HepG2 (cell line): ENCODE results near the gene FGF7. TPM values are rescaled to one million over a fixed set of nuclear protein-coding genes. Genes with fewer than 3 reads are reported as not detected.

Experiments used
- ATAC-seq: fragments of 200-7000 bp; cut with Tn5 transposase; 3 replicates; pipeline ENCODE4 v1.9.1; 2020; ENCODE audit warnings: mild to moderate bottlenecking, moderate library complexity
- BruUV-seq: library from RNA; stranded (reverse); fragments of 400-500 nt; replicated peaks from 2 replicates; lab custom pipeline; 2021; lab: Mats Ljungman, UMichigan
- CTCF ChIA-PET: fragments of 300-600 bp; formaldehyde crosslinking; extraction: SDS; loops from one replicate; lab custom pipeline; 2021; ENCODE audit warnings: low total read pairs, inconsistent platforms, low intra/inter-chr PET ratio; lab: Yijun Ruan, JAX
- POLR2A ChIA-PET: fragments of 350-600 bp; sonication (Branson Sonifier 250); formaldehyde crosslinking; loops from one replicate; lab custom pipeline; 2020; ENCODE audit warnings: antibody characterized with exemption, inconsistent platforms; lab: Yijun Ruan, JAX
- DNase-seq: peaks from one replicate; pipeline ENCODE4 v3.0.0-alpha.2; 2015; ENCODE audit warnings: low spot score
- FAIRE-seq: peaks from 3 replicates; lab custom pipeline; 2011; peaks lifted over from hg19 to GRCh38; lab: Jason Lieb, UNC
- H2AFZ ChIP-seq: one replicate; pipeline ENCODE4 v1.6.1; 2011; ENCODE audit warnings: low read length, inconsistent platforms
- H3K27ac ChIP-seq: fragments of 300-600 bp; 3 replicates; pipeline ENCODE4 v1.8.0; 2011; ENCODE audit warnings: mixed run types, mild to moderate bottlenecking, mixed read lengths, low read length, inconsistent platforms; ENCODE audit not compliant: insufficient read depth; ENCODE audit errors: extremely low read length
- H3K27me3 ChIP-seq, 2 experiments: fragments of 200-600 bp in 1 of 2; 2 replicates in 1 of 2; 3 replicates in 1 of 2; pipeline versions ENCODE4 v1.6.0 to v1.8.0; 2011; ENCODE audit warnings: low read length in 2 of 2, mild to moderate bottlenecking in 2 of 2, moderate library complexity in 2 of 2, inconsistent platforms in 1 of 2; ENCODE audit not compliant: insufficient read depth in 2 of 2, control insufficient read depth in 1 of 2
- H3K36me3 ChIP-seq, 2 experiments: fragments of 200-600 bp in 1 of 2; replicated peaks in 1 of 2; 2 replicates in 1 of 2; 3 replicates in 1 of 2; pipeline versions ENCODE4 v1.5.1 to v1.8.0; 2011; ENCODE audit warnings: low read length in 2 of 2, inconsistent platforms in 1 of 2; ENCODE audit not compliant: insufficient read depth in 2 of 2, control insufficient read depth in 1 of 2
- H3K4me1 ChIP-seq: 2 replicates; pipeline ENCODE4 v1.5.1; 2012; ENCODE audit warnings: low read length, inconsistent platforms; ENCODE audit not compliant: insufficient read depth
- H3K4me2 ChIP-seq: 2 replicates; pipeline ENCODE4 v1.6.0; 2011; ENCODE audit warnings: low read depth, low read length, inconsistent platforms
- H3K4me3 ChIP-seq, 3 experiments: fragments of 200-600 bp in 1 of 3; sonication (generic), shearing (Covaris generic) in 1 of 3; replicated peaks in 1 of 3; 2 replicates each; pipeline ENCODE4 v1.5.1; 2011 to 2016; ENCODE audit warnings: low read length in 3 of 3, inconsistent platforms in 2 of 3, low read depth in 2 of 3, mild to moderate bottlenecking in 2 of 3, control low read depth in 1 of 3, mixed read lengths in 1 of 3; ENCODE audit not compliant: insufficient read depth in 1 of 3
- H3K79me2 ChIP-seq: one replicate; pipeline ENCODE4 v1.6.1; 2011; ENCODE audit warnings: low read length, inconsistent platforms; ENCODE audit not compliant: insufficient read depth
- H3K9ac ChIP-seq: 2 replicates; pipeline ENCODE4 v1.6.0; 2011; ENCODE audit warnings: mild to moderate bottlenecking, low read depth, low read length, inconsistent platforms; ENCODE audit not compliant: insufficient read depth
- H3K9me3 ChIP-seq: 2 replicates; pipeline ENCODE4 v1.5.1; 2012; ENCODE audit warnings: mild to moderate bottlenecking, low read length
- H4K20me1 ChIP-seq: 2 replicates; pipeline ENCODE4 v1.6.0; 2011; ENCODE audit warnings: inconsistent platforms, mild to moderate bottlenecking, low read length, moderate library complexity; ENCODE audit not compliant: insufficient read depth
- BCL3 ChIP-seq: sonication (generic); formaldehyde crosslinking; IDR thresholded peaks from 2 replicates; pipeline ENCODE4 v1.5.1; 2020; ENCODE audit warnings: mild to moderate bottlenecking, missing genetic modification reagents, moderate library complexity
- HNF4A ChIP-seq: sonication (generic); formaldehyde crosslinking; IDR thresholded peaks from 2 replicates; pipeline ENCODE4 v1.4.0; 2020; ENCODE audit warnings: missing genetic modification reagents
- KDM3A ChIP-seq: IDR thresholded peaks from 2 replicates; pipeline ENCODE4 v1.6.1; 2018; ENCODE audit warnings: low read depth, missing compliant biosample characterization
- KLF15 ChIP-seq: sonication (generic); formaldehyde crosslinking; IDR thresholded peaks from 2 replicates; pipeline ENCODE4 v1.8.1; 2023; ENCODE audit warnings: borderline replicate concordance, mild to moderate bottlenecking, inconsistent platforms, missing genetic modification reagents, mixed read lengths
- MAX ChIP-seq: IDR thresholded peaks from 2 replicates; pipeline ENCODE4 v1.6.1; 2012; ENCODE audit warnings: inconsistent platforms
- PHB2 ChIP-seq: fragments of 450-650 bp; IDR thresholded peaks from 2 replicates; pipeline ENCODE4 v1.6.1; 2018; ENCODE audit not compliant: partially characterized antibody
- SETDB1 ChIP-seq: sonication (generic); formaldehyde crosslinking; IDR thresholded peaks from 2 replicates; pipeline ENCODE4 v1.5.1; 2020; ENCODE audit warnings: missing genetic modification reagents, mild to moderate bottlenecking, borderline replicate concordance
- SIN3A ChIP-seq: IDR thresholded peaks from 2 replicates; pipeline ENCODE4 v1.6.1; 2011; ENCODE audit warnings: low read depth, mild to moderate bottlenecking, control low read depth, low read length, borderline replicate concordance
- SP140L ChIP-seq: sonication (generic); formaldehyde crosslinking; IDR thresholded peaks from 2 replicates; pipeline ENCODE4 v1.4.0; 2020; ENCODE audit warnings: missing genetic modification reagents, borderline replicate concordance
- TIGD3 ChIP-seq: sonication (generic); formaldehyde crosslinking; IDR thresholded peaks from 2 replicates; pipeline ENCODE4 v1.5.1; 2020; ENCODE audit warnings: mild to moderate bottlenecking, missing genetic modification reagents, borderline replicate concordance
- ZNF460 ChIP-seq: sonication (generic); formaldehyde crosslinking; IDR thresholded peaks from 2 replicates; pipeline ENCODE4 v1.5.1; 2020; ENCODE audit warnings: missing genetic modification reagents, mild to moderate bottlenecking, borderline replicate concordance
- ZNF629 ChIP-seq: sonication (generic); formaldehyde crosslinking; conservative IDR thresholded peaks from 2 replicates; pipeline ENCODE4 v1.5.0; 2020; ENCODE audit warnings: missing genetic modification reagents
- ZNF816 ChIP-seq: sonication (generic); formaldehyde crosslinking; IDR thresholded peaks from 2 replicates; pipeline ENCODE4 v1.8.0; 2022; ENCODE audit warnings: missing genetic modification reagents, mild to moderate bottlenecking, borderline replicate concordance
- ZUFSP ChIP-seq: sonication (generic); formaldehyde crosslinking; IDR thresholded peaks from 2 replicates; pipeline ENCODE4 v1.9.0; 2021; ENCODE audit warnings: missing genetic modification reagents, mild to moderate bottlenecking, borderline replicate concordance
- WGBS: methylation state at CpG from one replicate; pipeline ENCODE4 v1.1.6; 2017; ENCODE audit warnings: low lambda C conversion rate; 5-methylcytosine and 5-hydroxymethylcytosine counted together
- in situ Hi-C: cut with HindIII; loops from 2 replicates; pipeline ENCODE4 v1.10.0; 2017; ENCODE audit warnings: low pct_unique_long_range_greater_than_20kb; ENCODE audit not compliant: extremely low pct_ligation_motif_present
- intact Hi-C: fragments of 100-400 bp; cut with micrococcal nuclease; formaldehyde crosslinking; loops from one replicate; pipeline ENCODE4 v1.10.0; 2022; ENCODE audit not compliant: unreplicated experiment
- polyA plus RNA-seq, 8 experiments: library from polyadenylated mRNA; depleted of rRNA in 3 of 8; stranded (reverse) in 7 of 8; unstranded in 1 of 8; fragments of >200 nt; fragmentation: Illumina TruSeq in 4 of 8; extraction: Trizol in 4 of 8; gene quantifications; 2 replicates each; pipeline versions ENCODE4 v1.2.1 to v1.2.3, GENCODE V29; 2011 to 2016; ENCODE audit warnings: low read depth in 4 of 8, missing spikeins in 1 of 8, mixed read lengths in 1 of 8; ENCODE audit not compliant: insufficient read depth in 1 of 8
- total RNA-seq, 5 experiments: library from RNA; depleted of rRNA; stranded (reverse); fragments of >200 nt; fragmentation: Illumina TruSeq; extraction: Trizol; gene quantifications; 2 replicates each; pipeline ENCODE4 v1.2.3, GENCODE V29; 2016; ENCODE audit warnings: low read depth in 1 of 5
- TF ChIP-seq, protein P1 (sequence below): sonication (generic); formaldehyde crosslinking; conservative IDR thresholded peaks from 2 replicates; pipeline ENCODE4 v1.8.1; 2023; ENCODE audit warnings: missing genetic modification reagents
- TF ChIP-seq, protein P2 (sequence below): sonication (generic); formaldehyde crosslinking; conservative IDR thresholded peaks from 2 replicates; pipeline ENCODE4 v1.4.0; 2020; ENCODE audit warnings: mild to moderate bottlenecking, missing genetic modification reagents, moderate library complexity

The FGF7 gene
- total and polyA plus RNA-seq, 2 of the 13 experiments (the other 11 are each of a cell fraction or from before 2014, with no cell fraction given), result not detected

DNA sequence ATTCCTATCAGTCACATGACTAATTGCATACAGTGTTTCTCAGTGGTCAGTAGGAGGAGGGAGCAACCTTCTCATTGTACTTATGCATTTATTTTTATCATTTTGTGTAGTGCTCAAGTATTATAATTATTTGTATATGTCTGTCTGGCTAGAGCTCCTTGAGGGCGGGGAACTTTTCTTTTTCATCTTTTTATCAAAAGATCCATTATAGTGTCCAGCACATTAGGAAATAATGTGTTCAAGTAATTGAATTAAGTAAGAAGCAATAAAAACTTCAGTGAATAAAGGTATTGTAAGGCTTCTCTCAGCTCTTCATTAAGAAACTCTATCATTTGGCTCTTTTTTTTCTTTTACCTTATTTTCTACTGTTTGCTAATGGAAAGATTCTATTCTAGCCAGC is 18.8 kb downstream of the FGF7 start:
- Histone ChIP-seq H3K36me3 (no peaks in the 10 kb centered on the region), H3K9ac (no peak overlapping the region), H4K20me1 (no peaks in the 10 kb centered on the region), H3K79me2 (no peaks in the 10 kb centered on the region), H3K4me3 (no peak overlapping the region), H3K4me2 (no peak overlapping the region), H3K9me3 (no peaks in the 10 kb centered on the region), H3K27ac (no peak overlapping the region), H3K4me1 (no peaks in the 10 kb centered on the region), H2AFZ (no peak overlapping the region), H3K27me3 (no peaks in the 10 kb centered on the region)
- DNase-seq, result no peak
- in situ Hi-C loops (no loop called here), intact Hi-C loops (no loop called here)
- WGBS, result 19% methylated on average over 1 of the region's 1 CpG
- no peak for ATAC-seq
- no peak for FAIRE-seq
- ChIA-PET CTCF (no interaction called here), POLR2A (no interaction called here)
- BruUV-seq, result no TSS peak
- TF ChIP-seq ZNF816 (CRISPR knock-in tag) (no peak), SP140L (no peak), HNF4A (CRISPR knock-in tag) (no peak), PHB2 (no peak), KDM3A (no peak), ZUFSP (CRISPR knock-in tag) (no peak), KLF15 (no peak), MAX (no peak), SETDB1 (CRISPR knock-in tag) (no peak), ZNF629 (CRISPR knock-in tag) (no peak), ZNF460 (CRISPR knock-in tag) (no peak), BCL3 (CRISPR knock-in tag) (no peak), SIN3A (no peak), TIGD3 (CRISPR knock-in tag) (no peak)
- TF ChIP-seq, protein P1, sequence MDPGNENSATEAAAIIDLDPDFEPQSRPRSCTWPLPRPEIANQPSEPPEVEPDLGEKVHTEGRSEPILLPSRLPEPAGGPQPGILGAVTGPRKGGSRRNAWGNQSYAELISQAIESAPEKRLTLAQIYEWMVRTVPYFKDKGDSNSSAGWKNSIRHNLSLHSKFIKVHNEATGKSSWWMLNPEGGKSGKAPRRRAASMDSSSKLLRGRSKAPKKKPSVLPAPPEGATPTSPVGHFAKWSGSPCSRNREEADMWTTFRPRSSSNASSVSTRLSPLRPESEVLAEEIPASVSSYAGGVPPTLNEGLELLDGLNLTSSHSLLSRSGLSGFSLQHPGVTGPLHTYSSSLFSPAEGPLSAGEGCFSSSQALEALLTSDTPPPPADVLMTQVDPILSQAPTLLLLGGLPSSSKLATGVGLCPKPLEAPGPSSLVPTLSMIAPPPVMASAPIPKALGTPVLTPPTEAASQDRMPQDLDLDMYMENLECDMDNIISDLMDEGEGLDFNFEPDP, result no peak
- TF ChIP-seq, protein P2, sequence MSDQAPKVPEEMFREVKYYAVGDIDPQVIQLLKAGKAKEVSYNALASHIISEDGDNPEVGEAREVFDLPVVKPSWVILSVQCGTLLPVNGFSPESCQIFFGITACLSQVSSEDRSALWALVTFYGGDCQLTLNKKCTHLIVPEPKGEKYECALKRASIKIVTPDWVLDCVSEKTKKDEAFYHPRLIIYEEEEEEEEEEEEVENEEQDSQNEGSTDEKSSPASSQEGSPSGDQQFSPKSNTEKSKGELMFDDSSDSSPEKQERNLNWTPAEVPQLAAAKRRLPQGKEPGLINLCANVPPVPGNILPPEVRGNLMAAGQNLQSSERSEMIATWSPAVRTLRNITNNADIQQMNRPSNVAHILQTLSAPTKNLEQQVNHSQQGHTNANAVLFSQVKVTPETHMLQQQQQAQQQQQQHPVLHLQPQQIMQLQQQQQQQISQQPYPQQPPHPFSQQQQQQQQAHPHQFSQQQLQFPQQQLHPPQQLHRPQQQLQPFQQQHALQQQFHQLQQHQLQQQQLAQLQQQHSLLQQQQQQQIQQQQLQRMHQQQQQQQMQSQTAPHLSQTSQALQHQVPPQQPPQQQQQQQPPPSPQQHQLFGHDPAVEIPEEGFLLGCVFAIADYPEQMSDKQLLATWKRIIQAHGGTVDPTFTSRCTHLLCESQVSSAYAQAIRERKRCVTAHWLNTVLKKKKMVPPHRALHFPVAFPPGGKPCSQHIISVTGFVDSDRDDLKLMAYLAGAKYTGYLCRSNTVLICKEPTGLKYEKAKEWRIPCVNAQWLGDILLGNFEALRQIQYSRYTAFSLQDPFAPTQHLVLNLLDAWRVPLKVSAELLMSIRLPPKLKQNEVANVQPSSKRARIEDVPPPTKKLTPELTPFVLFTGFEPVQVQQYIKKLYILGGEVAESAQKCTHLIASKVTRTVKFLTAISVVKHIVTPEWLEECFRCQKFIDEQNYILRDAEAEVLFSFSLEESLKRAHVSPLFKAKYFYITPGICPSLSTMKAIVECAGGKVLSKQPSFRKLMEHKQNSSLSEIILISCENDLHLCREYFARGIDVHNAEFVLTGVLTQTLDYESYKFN (CRISPR knock-in tag), result no peak
